WERI-Rb-1 (cell line): Measurements from ENCODE around the gene IFTAP.

Experiments
- DNase-seq: peaks from one replicate; pipeline ENCODE4 v3.0.0-alpha.2; 2020
- H3K27ac ChIP-seq: fragments of 250-450 bp; sonication (Bioruptor Pico); 2 replicates; pipeline ENCODE4 v1.5.1; 2020; ENCODE audit warnings: mild to moderate bottlenecking, moderate library complexity
- H3K27me3 ChIP-seq: fragments of 250-450 bp; sonication (Bioruptor Pico); 2 replicates; pipeline ENCODE4 v1.5.1; 2021; ENCODE audit warnings: mild to moderate bottlenecking, low read depth, moderate library complexity; ENCODE audit not compliant: insufficient read depth, severe bottlenecking
- H3K36me3 ChIP-seq: fragments of 250-450 bp; sonication (Bioruptor Pico); 2 replicates; pipeline ENCODE4 v1.5.1; 2020; ENCODE audit warnings: mild to moderate bottlenecking, moderate library complexity
- H3K4me3 ChIP-seq: 2 replicates; pipeline ENCODE4 v1.5.1; 2011; ENCODE audit warnings: low read depth, mild to moderate bottlenecking, control low read depth, low read length
- H3K9me3 ChIP-seq: fragments of 250-450 bp; sonication (Bioruptor Pico); 2 replicates; pipeline ENCODE4 v1.5.1; 2021; ENCODE audit warnings: mild to moderate bottlenecking, moderate library complexity; ENCODE audit not compliant: severe bottlenecking
- CTCF ChIP-seq: IDR thresholded peaks from 2 replicates; pipeline ENCODE4 v1.5.1; 2011; ENCODE audit warnings: low read depth, mild to moderate bottlenecking, control low read depth, inconsistent platforms, low read length

The IFTAP gene

GRCh38 chr11:36600180-36600579 is 5.9 kb downstream of the IFTAP start:
- no peaks in the 10 kb centered on the region for H3K27me3 ChIP-seq
- no peak overlapping the region for H3K4me3 ChIP-seq
- no peak for DNase-seq
- H3K36me3 ChIP-seq, result no peaks in the 10 kb centered on the region; the same call in 1 of the 2 replicates
- no peak for TF ChIP-seq CTCF
- H3K9me3 ChIP-seq, result no peaks in the 10 kb centered on the region
- H3K27ac ChIP-seq, result no peak overlapping the region

DNA sequence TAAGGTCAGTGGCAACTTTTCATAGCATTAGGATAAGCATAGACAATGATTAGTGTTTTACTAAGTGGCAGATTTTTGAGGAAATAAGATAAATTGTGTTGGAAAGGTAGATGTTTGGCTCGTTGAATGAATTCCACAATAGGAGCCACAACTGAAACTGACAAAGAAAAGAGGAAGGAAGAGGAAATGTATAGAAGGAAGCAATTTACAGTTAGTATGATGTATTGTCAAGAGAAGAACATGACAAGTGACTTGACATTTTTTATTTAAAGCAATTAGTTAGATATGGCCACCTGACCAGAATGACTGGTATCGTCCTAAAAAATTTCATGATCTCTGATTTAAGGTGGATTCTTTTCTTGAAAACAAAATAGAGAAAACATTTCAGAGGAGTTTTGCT is 6.9 kb downstream of the IFTAP start:
- Histone ChIP-seq H3K27me3 (no peaks in the 10 kb centered on the region), H3K36me3 (no peaks in the 10 kb centered on the region; the same call in 1 of the 2 replicates), H3K27ac (no peak overlapping the region), H3K9me3 (no peaks in the 10 kb centered on the region), H3K4me3 (no peak overlapping the region)
- DNase-seq, result no peak
- TF ChIP-seq CTCF, result no peak

- TF ChIP-seq CTCF, result no peak
- DNase-seq, result no peak
- no peaks in the 10 kb centered on the region for H3K9me3 ChIP-seq
- no peak overlapping the region for H3K27ac ChIP-seq
- H3K4me3 ChIP-seq, result no peak overlapping the region
- no peaks in the 10 kb centered on the region for H3K27me3 ChIP-seq
- no peaks in the 10 kb centered on the region; the same call in 1 of the 2 replicates for H3K36me3 ChIP-seq
These were observed 7.8 kb downstream of the IFTAP start for GRCh38 chr11:36602135-36602534.

- no peaks in the 10 kb centered on the region; the same call in 1 of the 2 replicates for H3K36me3 ChIP-seq
- TF ChIP-seq CTCF, result no peak
- H3K9me3 ChIP-seq, result no peaks in the 10 kb centered on the region
- H3K27me3 ChIP-seq, result no peaks in the 10 kb centered on the region
- no peak overlapping the region for H3K4me3 ChIP-seq
- no peak overlapping the region for H3K27ac ChIP-seq
- DNase-seq, result no peak
These were observed 11.2 kb downstream of the IFTAP start for GRCh38 chr11:36605221-36606216.

- Histone ChIP-seq H3K4me3 (no peak overlapping the region), H3K27ac (no peak overlapping the region), H3K27me3 (no peaks in the 10 kb centered on the region), H3K36me3 (no peaks in the 10 kb centered on the region), H3K9me3 (no peaks in the 10 kb centered on the region)
- no peak for TF ChIP-seq CTCF
- DNase-seq, result no peak
These were observed 14.3 kb downstream of the IFTAP start for GRCh38 chr11:36608491-36609199.
